CD8-positive, alpha-beta memory T cell (primary cell): Measurements from ENCODE around the gene RPS19BP1. TPM values are rescaled to one million over a fixed set of nuclear protein-coding genes. Genes with fewer than 3 reads are reported as not detected.

Experiments used
- CTCF ChIA-PET: fragments of 350-600 bp; sonication (Branson Sonifier 250); formaldehyde crosslinking; loops from one replicate; lab custom pipeline; 2021; ENCODE audit warnings: antibody characterized with exemption; lab: Charles Lee
- POLR2A ChIA-PET: fragments of 350-600 bp; sonication (Branson Sonifier 250); formaldehyde crosslinking; loops from one replicate; lab custom pipeline; 2021; ENCODE audit warnings: antibody characterized with exemption; lab: Charles Lee
- DNase-seq, 5 donors: peaks; one replicate each; pipeline versions ENCODE4 v3.0.0 to v3.0.0-alpha.2; 2020 to 2022; ENCODE audit warnings: mixed read lengths in 1 of 5
- H3K27ac ChIP-seq: one replicate; pipeline ENCODE4 v1.7.0; 2013; ENCODE audit warnings: low read depth, mild to moderate bottlenecking, low read length, moderate library complexity
- H3K27me3 ChIP-seq: 2 replicates; pipeline ENCODE4 v1.7.0; 2013; ENCODE audit warnings: low read length, mild to moderate bottlenecking; ENCODE audit not compliant: insufficient read depth, poor library complexity, severe bottlenecking
- H3K36me3 ChIP-seq: 2 replicates; pipeline ENCODE4 v1.7.0; 2013; ENCODE audit warnings: mild to moderate bottlenecking, low read length, moderate library complexity; ENCODE audit not compliant: insufficient read depth
- H3K4me1 ChIP-seq: 2 replicates; pipeline ENCODE4 v1.7.0; 2013; ENCODE audit warnings: mild to moderate bottlenecking, low read length, moderate library complexity; ENCODE audit not compliant: insufficient read depth
- H3K4me3 ChIP-seq: 2 replicates; pipeline ENCODE4 v1.7.0; 2013; ENCODE audit warnings: mild to moderate bottlenecking, low read length
- H3K9me3 ChIP-seq: 2 replicates; pipeline ENCODE4 v1.7.0; 2013; ENCODE audit warnings: mild to moderate bottlenecking, low read length
- H3K27ac Mint-ChIP-seq, 8 donors: one replicate each; pipeline ENCODE4 v1.8.0; 2020 to 2021; ENCODE audit warnings: mixed read lengths in 8 of 8, mild to moderate bottlenecking in 6 of 8, inconsistent platforms in 3 of 8, moderate library complexity in 3 of 8
- H3K27me3 Mint-ChIP-seq, 2 donors: one replicate each; pipeline ENCODE4 v1.8.0; 2020 to 2021; ENCODE audit warnings: mixed read lengths in 2 of 2, mild to moderate bottlenecking in 1 of 2, moderate library complexity in 1 of 2
- H3K36me3 Mint-ChIP-seq, 3 donors: one replicate each; pipeline ENCODE4 v1.8.0; 2020 to 2021; ENCODE audit warnings: mixed read lengths in 3 of 3, inconsistent platforms in 1 of 3, mild to moderate bottlenecking in 1 of 3
- H3K4me1 Mint-ChIP-seq, 3 donors: one replicate each; pipeline ENCODE4 v1.8.0; 2020 to 2021; ENCODE audit warnings: mixed read lengths in 3 of 3, inconsistent platforms in 1 of 3, mild to moderate bottlenecking in 1 of 3
- H3K4me3 Mint-ChIP-seq, 7 donors: one replicate each; pipeline ENCODE4 v1.8.0; 2020 to 2021; ENCODE audit warnings: mixed read lengths in 7 of 7, mild to moderate bottlenecking in 6 of 7, moderate library complexity in 4 of 7, inconsistent platforms in 2 of 7
- H3K9me3 Mint-ChIP-seq, 5 donors: one replicate each; pipeline ENCODE4 v1.8.0; 2020 to 2022; ENCODE audit warnings: mixed read lengths in 5 of 5, mild to moderate bottlenecking in 3 of 5, moderate library complexity in 2 of 5, inconsistent platforms in 1 of 5
- polyA plus RNA-seq: library from polyadenylated mRNA; unstranded; fragments of 300-500 nt; fragmentation: Illumina TruSeq; gene quantifications from one replicate; pipeline ENCODE4 v1.2.3, GENCODE V29; 2021
- total RNA-seq, 2 experiments: library from RNA; stranded (reverse); gene quantifications; one replicate each; pipeline ENCODE4 v1.2.3, GENCODE V29; 2021

RPS19BP1 gene
- total and polyA plus RNA-seq, 3 experiments from 2014 or later: 128 to 160 (median 158) TPM

DNA sequence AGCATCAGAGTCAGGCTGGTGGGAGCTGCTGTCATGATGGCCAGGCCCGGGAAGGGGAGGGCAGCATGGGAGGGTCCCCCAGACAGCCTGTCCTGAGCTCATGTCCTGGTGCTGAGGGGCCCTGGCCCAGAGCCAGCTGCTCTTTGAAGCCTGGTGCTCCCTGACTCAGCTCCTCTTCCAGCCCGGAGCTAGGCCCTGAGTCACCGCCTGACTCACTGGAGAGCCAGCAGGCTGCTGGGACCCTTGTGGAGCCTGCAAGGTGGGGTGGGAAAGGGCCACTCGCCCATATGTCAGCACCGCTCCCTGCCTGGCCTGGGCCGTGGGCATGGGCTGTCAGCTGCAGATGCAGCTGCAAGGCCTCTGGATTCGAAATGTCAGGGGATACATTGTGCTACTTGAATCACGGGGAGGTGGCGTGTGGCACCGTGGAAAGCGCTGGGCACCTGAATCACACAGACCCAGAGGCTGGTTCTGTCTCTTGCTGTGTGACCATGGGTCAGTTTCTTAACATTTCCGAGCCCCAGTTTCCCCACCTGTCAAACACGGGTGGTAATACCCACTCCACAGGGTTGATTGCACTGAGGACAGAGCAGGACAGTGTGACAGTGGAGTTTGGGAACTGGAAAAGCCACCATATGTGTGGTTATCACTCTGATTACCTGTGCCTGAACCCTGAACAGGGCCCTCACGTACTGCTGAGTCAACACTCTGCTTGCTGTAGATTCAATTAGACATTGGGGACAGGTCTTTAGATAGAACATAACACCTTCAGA lies 42.4 kb upstream of the RPS19BP1 start:
- Histone ChIP-seq H3K4me3 (no peak overlapping the region), H3K36me3 (no peaks in the 10 kb centered on the region), H3K27me3 (no peaks in the 10 kb centered on the region), H3K4me1 (no peaks in the 10 kb centered on the region), H3K27ac (no peak overlapping the region), H3K9me3 (no peaks in the 10 kb centered on the region)
- no peak for DNase-seq
- Mint-ChIP-seq H3K4me3 (no peak overlapping the region), H3K36me3 (no peaks in the 10 kb centered on the region), H3K4me1 (no peaks in the 10 kb centered on the region), H3K27me3 (peaks cover 2 to 21% of the 10 kb centered on the region in 2 donors), H3K9me3 (no peaks in the 10 kb centered on the region), H3K27ac (peak overlapping the region in 2 of 8 donors; percentile 7 to 9)
- ChIA-PET CTCF (no interaction called here), POLR2A (no interaction called here)

DNA sequence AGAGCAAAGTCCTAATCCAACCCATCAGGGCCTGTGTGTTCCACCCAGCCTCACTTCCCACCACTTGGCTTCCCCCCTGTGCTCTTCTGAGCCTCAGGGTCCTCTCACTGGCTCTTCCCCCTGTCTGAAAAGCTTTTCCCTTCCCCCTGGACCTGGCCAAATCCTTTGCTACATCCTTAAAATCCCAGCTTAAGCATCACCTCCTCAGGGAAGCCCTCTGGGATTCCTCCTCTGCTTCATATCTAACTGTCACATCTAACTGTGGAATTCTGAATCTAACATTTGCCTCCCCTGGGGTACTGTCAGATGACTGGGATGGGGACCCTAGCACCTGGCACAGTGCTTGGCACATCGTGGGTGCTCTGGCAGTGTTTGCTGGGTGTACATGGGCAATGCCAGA lies 39.0 kb upstream of the RPS19BP1 start:
- H3K9me3 Mint-ChIP-seq: no peaks in the 10 kb centered on the region
- DNase-seq: no peak
- H3K4me3 Mint-ChIP-seq: no peak overlapping the region
- H3K36me3 ChIP-seq: no peaks in the 10 kb centered on the region
- ChIA-PET CTCF (no interaction called here), POLR2A (no interaction called here)
- no peaks in the 10 kb centered on the region for H3K36me3 Mint-ChIP-seq
- H3K27me3 Mint-ChIP-seq: peaks cover 0 to 9% of the 10 kb centered on the region in 2 donors
- no peak overlapping the region for H3K4me3 ChIP-seq
- H3K27me3 ChIP-seq: no peaks in the 10 kb centered on the region
- peaks cover 14% of the 10 kb centered on the region for H3K4me1 ChIP-seq
- H3K4me1 Mint-ChIP-seq: peaks cover 15 to 16% (median 15%) of the 10 kb centered on the region in 3 donors
- H3K27ac Mint-ChIP-seq: no peak overlapping the region
- no peak overlapping the region for H3K27ac ChIP-seq
- H3K9me3 ChIP-seq: no peaks in the 10 kb centered on the region

- Histone ChIP-seq H3K4me3 (no peak within 1 kb of the TSS), H3K36me3 (no peaks in the 10 kb centered on the region), H3K9me3 (no peaks in the 10 kb centered on the region), H3K27me3 (no peaks in the 10 kb centered on the region), H3K4me1 (peaks cover 16% of the 10 kb centered on the region), H3K27ac (no peak within 1 kb of the TSS)
- Mint-ChIP-seq H3K27ac (no peak within 1 kb of the TSS), H3K36me3 (no peaks in the 10 kb centered on the region), H3K4me3 (no peak within 1 kb of the TSS), H3K9me3 (no peaks in the 10 kb centered on the region), H3K4me1 (peaks cover 15 to 19% (median 16%) of the 10 kb centered on the region in 3 donors), H3K27me3 (peaks cover 1 to 9% of the 10 kb centered on the region in 2 donors)
- POLR2A ChIA-PET: no interaction called here
- CTCF ChIA-PET: no interaction called here
- DNase-seq: no peak
Observed at GRCh38 chr22:39570665-39571064, 38.1 kb upstream of the RPS19BP1 start, which contains the start of gene CACNA1I. Gene CACNA1I, plus strand, starts transcription at chr22:39570753. Its CDS starts 0 bp downstream, at chr22:39570753.

- H3K36me3 ChIP-seq: no peaks in the 10 kb centered on the region
- H3K27ac ChIP-seq: no peak overlapping the region
- DNase-seq: no peak
- no peaks in the 10 kb centered on the region for H3K9me3 Mint-ChIP-seq
- peaks cover 16% of the 10 kb centered on the region for H3K4me1 ChIP-seq
- H3K27ac Mint-ChIP-seq: no peak overlapping the region
- H3K27me3 Mint-ChIP-seq: peaks cover 3 to 9% of the 10 kb centered on the region in 2 donors
- ChIA-PET CTCF (interaction anchor here (1.1 kb wide), 1 partner anchor 454 kb away, joined by 4 read pairs; no protein-coding TSS in a partner anchor), POLR2A (no interaction called here)
- peaks cover 16 to 20% (median 18%) of the 10 kb centered on the region in 3 donors for H3K4me1 Mint-ChIP-seq
- H3K27me3 ChIP-seq: no peaks in the 10 kb centered on the region
- H3K4me3 Mint-ChIP-seq: no peak overlapping the region
- no peak overlapping the region for H3K4me3 ChIP-seq
- H3K9me3 ChIP-seq: no peaks in the 10 kb centered on the region
- no peaks in the 10 kb centered on the region for H3K36me3 Mint-ChIP-seq
Observed at GRCh38 chr22:39570226-39570625, 37.7 kb upstream of the RPS19BP1 start.

DNA sequence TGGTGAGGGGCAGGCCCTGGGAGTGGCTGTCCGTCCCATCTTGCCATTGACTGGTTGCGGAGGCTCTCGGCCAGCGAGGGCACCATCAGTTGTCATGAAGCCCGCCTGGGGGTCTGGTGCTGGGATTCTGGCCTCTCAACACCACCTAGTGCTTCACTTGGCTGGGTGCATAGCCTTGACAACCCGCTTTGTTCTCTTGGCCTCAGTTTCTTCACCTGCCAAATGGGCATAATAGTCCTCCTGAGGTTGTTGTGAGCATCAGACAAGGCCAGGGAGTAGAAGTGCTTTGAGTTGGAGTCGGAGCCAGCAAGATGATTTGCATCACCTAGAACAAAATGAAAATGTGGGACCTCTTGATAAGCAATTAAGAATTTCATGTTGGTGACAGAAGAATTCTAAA lies 36.5 kb upstream of the RPS19BP1 start:
- Histone ChIP-seq H3K27ac (no peak overlapping the region), H3K27me3 (no peaks in the 10 kb centered on the region), H3K9me3 (no peaks in the 10 kb centered on the region), H3K4me1 (peaks cover 16% of the 10 kb centered on the region), H3K36me3 (no peaks in the 10 kb centered on the region), H3K4me3 (no peak overlapping the region)
- H3K4me1 Mint-ChIP-seq: peaks cover 16 to 20% (median 18%) of the 10 kb centered on the region in 3 donors
- no peaks in the 10 kb centered on the region for H3K36me3 Mint-ChIP-seq
- H3K4me3 Mint-ChIP-seq: no peak overlapping the region
- POLR2A ChIA-PET: no interaction called here
- peaks cover 3 to 9% of the 10 kb centered on the region in 2 donors for H3K27me3 Mint-ChIP-seq
- no peaks in the 10 kb centered on the region for H3K9me3 Mint-ChIP-seq
- no peak for DNase-seq
- no peak overlapping the region for H3K27ac Mint-ChIP-seq
- CTCF ChIA-PET: no interaction called here

- no peaks in the 10 kb centered on the region for H3K36me3 Mint-ChIP-seq
- ChIA-PET CTCF (no interaction called here), POLR2A (no interaction called here)
- H3K9me3 Mint-ChIP-seq: no peaks in the 10 kb centered on the region
- Histone ChIP-seq H3K36me3 (no peaks in the 10 kb centered on the region), H3K9me3 (no peaks in the 10 kb centered on the region), H3K27me3 (no peaks in the 10 kb centered on the region), H3K4me1 (peaks cover 16% of the 10 kb centered on the region), H3K27ac (no peak overlapping the region), H3K4me3 (no peak overlapping the region)
- peak overlapping the region in 2 of 7 donors; percentile 4 to 29 for H3K4me3 Mint-ChIP-seq
- H3K4me1 Mint-ChIP-seq: peaks cover 16 to 20% (median 18%) of the 10 kb centered on the region in 3 donors
- peaks cover 3 to 9% of the 10 kb centered on the region in 2 donors for H3K27me3 Mint-ChIP-seq
- peak overlapping the region in 3 of 8 donors; percentile 13 to 83 (median 16) for H3K27ac Mint-ChIP-seq
- no peak for DNase-seq
Observed at GRCh38 chr22:39568278-39568981, 35.9 kb upstream of the RPS19BP1 start.

- Histone ChIP-seq H3K36me3 (no peaks in the 10 kb centered on the region), H3K27ac (no peak overlapping the region), H3K27me3 (no peaks in the 10 kb centered on the region), H3K4me1 (peaks cover 16% of the 10 kb centered on the region), H3K4me3 (peak overlapping the region; percentile 12), H3K9me3 (no peaks in the 10 kb centered on the region)
- DNase-seq: peak in 4 of 5 donors; percentile 15 to 62 (median 29)
- Mint-ChIP-seq H3K4me3 (peak overlapping the region in 6 of 7 donors; percentile 29 to 77 (median 38)), H3K4me1 (peaks cover 16 to 20% (median 18%) of the 10 kb centered on the region in 3 donors), H3K27me3 (peaks cover 3 to 7% of the 10 kb centered on the region in 2 donors), H3K27ac (peak overlapping the region in 5 of 8 donors; percentile 48 to 85 (median 64)), H3K36me3 (no peaks in the 10 kb centered on the region), H3K9me3 (no peaks in the 10 kb centered on the region)
- CTCF ChIA-PET: interaction anchor here (0.6 to 1.8 kb wide), 4 partner anchors 12 to 458 kb away, joined by 3 to 6 read pairs (median 4); no protein-coding TSS in a partner anchor
- POLR2A ChIA-PET: no interaction called here
Observed at GRCh38 chr22:39567135-39567946, 34.8 kb upstream of the RPS19BP1 start.
